SU-DHL-6 (cell line): ENCODE data around the gene ZBTB47.

Source experiments
- CTCF ChIP-seq: fragments of 200-600 bp; sonication (generic); IDR thresholded peaks from one replicate; pipeline ENCODE4 v1.5.1; 2017; ENCODE audit warnings: antibody characterized with exemption, mild to moderate bottlenecking, low read length, moderate library complexity; ENCODE audit not compliant: insufficient read depth, poor library complexity, severe bottlenecking
- EZH2phosphoT487 ChIP-seq: fragments of 200-600 bp; sonication (generic), shearing (Covaris generic); conservative IDR thresholded peaks from 2 replicates; pipeline ENCODE4 v1.6.1; 2018; ENCODE audit warnings: mild to moderate bottlenecking, antibody characterized with exemption, low read length, moderate library complexity, mixed read lengths

DNA sequence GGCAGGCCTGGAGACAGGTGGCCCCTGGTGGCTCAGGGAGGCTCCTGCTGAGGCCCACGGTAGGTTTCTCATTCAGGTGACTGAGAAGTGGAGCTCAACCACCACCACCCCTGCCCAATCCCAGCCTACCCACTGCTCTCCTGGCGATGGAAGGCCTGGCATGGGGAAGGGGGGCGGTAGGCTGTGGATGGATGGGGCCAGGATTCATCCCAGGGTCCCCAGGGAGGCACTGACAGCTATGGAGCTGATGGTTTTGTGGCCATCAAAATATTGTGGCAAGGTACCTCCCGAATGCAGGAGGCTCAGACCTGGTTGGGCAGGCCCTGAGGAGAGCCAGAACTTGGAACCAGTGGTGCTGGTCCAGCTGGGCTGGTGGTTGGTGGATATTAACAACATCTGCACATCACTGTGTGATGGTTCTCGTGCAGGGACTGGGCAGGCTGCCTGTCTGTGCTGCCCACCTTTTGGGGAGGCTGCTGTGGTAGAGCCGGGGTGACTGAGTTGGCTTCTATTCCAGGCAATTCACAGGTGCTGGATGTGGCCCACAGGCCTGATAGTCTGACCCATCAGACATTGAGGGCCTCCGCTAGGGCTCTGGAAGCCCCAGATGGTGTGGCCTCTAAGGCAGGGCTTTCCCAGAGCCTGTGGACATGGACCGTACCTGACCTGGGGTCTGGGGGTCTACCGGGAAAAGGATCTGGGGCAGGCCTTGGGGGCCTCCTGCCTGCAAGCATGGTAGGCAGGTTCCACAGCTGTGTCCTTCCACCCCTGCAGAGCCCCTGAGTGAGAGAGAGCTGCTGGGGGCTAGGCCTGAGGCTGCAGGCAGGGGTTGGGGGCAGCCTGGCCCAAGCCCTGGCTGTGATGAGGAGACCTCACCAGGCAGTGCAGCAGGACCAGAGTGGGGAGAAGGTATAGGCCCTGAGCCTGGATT is 3.4 kb downstream of the ZBTB47 start:
- TF ChIP-seq CTCF (no peak), EZH2phosphoT487 (no peak)
